SJCRH30 (cell line): ENCODE measurements around the gene ACTL8. TPM values are rescaled to one million over a fixed set of nuclear protein-coding genes. Genes with fewer than 3 reads are reported as not detected.

Experiments
- DNase-seq, 2 experiments: peaks; one replicate each; pipeline ENCODE4 v3.0.0-alpha.2; 2015 to 2020
- H3K27ac ChIP-seq: fragments of 250-450 bp; sonication (Bioruptor Pico); 2 replicates; pipeline ENCODE4 v1.5.1; 2020; ENCODE audit warnings: mild to moderate bottlenecking, moderate library complexity
- H3K27me3 ChIP-seq: fragments of 250-450 bp; sonication (Bioruptor Pico); 2 replicates; pipeline ENCODE4 v1.5.1; 2020; ENCODE audit warnings: mild to moderate bottlenecking, moderate library complexity
- H3K36me3 ChIP-seq: fragments of 250-450 bp; sonication (Bioruptor Pico); 2 replicates; pipeline ENCODE4 v1.5.1; 2020; ENCODE audit warnings: mild to moderate bottlenecking, moderate library complexity
- H3K4me1 ChIP-seq: fragments of 250-450 bp; sonication (Bioruptor Pico); 2 replicates; pipeline ENCODE4 v1.5.1; 2020; ENCODE audit warnings: mild to moderate bottlenecking, moderate library complexity
- H3K4me3 ChIP-seq: fragments of 250-450 bp; sonication (Bioruptor Pico); 2 replicates; pipeline ENCODE4 v1.5.1; 2020; ENCODE audit warnings: mild to moderate bottlenecking, moderate library complexity
- H3K9me3 ChIP-seq: fragments of 250-450 bp; sonication (Bioruptor Pico); replicated peaks from 2 replicates; pipeline ENCODE4 v1.5.1; 2020; ENCODE audit warnings: mild to moderate bottlenecking, moderate library complexity
- total RNA-seq: library from RNA; depleted of rRNA; stranded (reverse); fragments of >200 nt; shearing (Covaris generic); gene quantifications from 2 replicates; pipeline ENCODE4 v1.2.3, GENCODE V29; 2014

Gene ACTL8
- total RNA-seq, 1 experiment from 2014 or later = 0.08 TPM

GRCh38 chr1:17825273-17826164 is 70.4 kb downstream of the ACTL8 start:
- no peak for DNase-seq
- no peaks in the 10 kb centered on the region for H3K4me1 ChIP-seq
- no peak overlapping the region for H3K27ac ChIP-seq
- H3K27me3 ChIP-seq = 0 out of 2 replicates have a peak, but pooled peaks cover 11% of the 10 kb centered on the region
- H3K4me3 ChIP-seq = no peak overlapping the region
- no peaks in the 10 kb centered on the region for H3K9me3 ChIP-seq
- H3K36me3 ChIP-seq = no peaks in the 10 kb centered on the region

GRCh38 chr1:17826165-17826488 is 71.0 kb downstream of the ACTL8 start:
- Histone ChIP-seq H3K9me3 (no peaks in the 10 kb centered on the region), H3K27me3 (0 out of 2 replicates have a peak, but pooled peaks cover 9% of the 10 kb centered on the region), H3K27ac (no peak overlapping the region), H3K36me3 (no peaks in the 10 kb centered on the region), H3K4me3 (no peak overlapping the region), H3K4me1 (no peaks in the 10 kb centered on the region)
- DNase-seq = peak; percentile 59 to 66

- Histone ChIP-seq H3K36me3 (no peaks in the 10 kb centered on the region), H3K27me3 (peaks cover 13% of the 10 kb centered on the region; the same call in 1 of the 2 replicates), H3K9me3 (no peaks in the 10 kb centered on the region), H3K4me3 (no peak overlapping the region), H3K4me1 (no peaks in the 10 kb centered on the region), H3K27ac (no peak overlapping the region)
- no peak for DNase-seq
Observed at GRCh38 chr1:17828991-17829390, 73.9 kb downstream of the ACTL8 start.

- Histone ChIP-seq H3K27me3 (peaks cover 14% of the 10 kb centered on the region; the same call in 1 of the 2 replicates), H3K4me3 (no peak overlapping the region), H3K4me1 (no peaks in the 10 kb centered on the region), H3K9me3 (no peaks in the 10 kb centered on the region), H3K36me3 (no peaks in the 10 kb centered on the region), H3K27ac (no peak overlapping the region)
- DNase-seq = no peak
Observed at GRCh38 chr1:17829579-17829978, 74.4 kb downstream of the ACTL8 start.

GRCh38 chr1:17831597-17831996 is 76.5 kb downstream of the ACTL8 start:
- Histone ChIP-seq H3K36me3 (no peaks in the 10 kb centered on the region), H3K27me3 (peaks cover 8% of the 10 kb centered on the region; the same call in 1 of the 2 replicates), H3K9me3 (no peaks in the 10 kb centered on the region), H3K27ac (no peak overlapping the region), H3K4me3 (no peak overlapping the region), H3K4me1 (no peaks in the 10 kb centered on the region)
- DNase-seq = peak; percentile 55 to 73

GRCh38 chr1:17833661-17834501 is 78.7 kb downstream of the ACTL8 start:
- Histone ChIP-seq H3K27ac (no peak overlapping the region), H3K36me3 (no peaks in the 10 kb centered on the region), H3K27me3 (peaks cover 18% of the 10 kb centered on the region), H3K9me3 (no peaks in the 10 kb centered on the region), H3K4me1 (no peaks in the 10 kb centered on the region), H3K4me3 (no peak overlapping the region)
- DNase-seq = no peak

- no peak for DNase-seq
- Histone ChIP-seq H3K36me3 (no peaks in the 10 kb centered on the region), H3K9me3 (no peaks in the 10 kb centered on the region), H3K27ac (no peak overlapping the region), H3K4me3 (no peak overlapping the region), H3K27me3 (peaks cover 18% of the 10 kb centered on the region), H3K4me1 (no peaks in the 10 kb centered on the region)
Observed at GRCh38 chr1:17834561-17835100, 79.5 kb downstream of the ACTL8 start.

GRCh38 chr1:17837233-17838030 is 82.3 kb downstream of the ACTL8 start:
- no peaks in the 10 kb centered on the region for H3K9me3 ChIP-seq
- no peaks in the 10 kb centered on the region for H3K36me3 ChIP-seq
- DNase-seq = no peak
- H3K4me1 ChIP-seq = no peaks in the 10 kb centered on the region
- no peak overlapping the region for H3K4me3 ChIP-seq
- H3K27me3 ChIP-seq = peaks cover 25% of the 10 kb centered on the region
- H3K27ac ChIP-seq = no peak overlapping the region

GRCh38 chr1:17839641-17840196 is 84.6 kb downstream of the ACTL8 start:
- Histone ChIP-seq H3K36me3 (no peaks in the 10 kb centered on the region), H3K27ac (no peak overlapping the region), H3K27me3 (peaks cover 19% of the 10 kb centered on the region), H3K4me1 (no peaks in the 10 kb centered on the region), H3K4me3 (no peak overlapping the region), H3K9me3 (no peaks in the 10 kb centered on the region)
- DNase-seq = no peak

- peaks cover 21% of the 10 kb centered on the region for H3K27me3 ChIP-seq
- no peaks in the 10 kb centered on the region for H3K36me3 ChIP-seq
- H3K27ac ChIP-seq = no peak overlapping the region
- H3K4me1 ChIP-seq = no peaks in the 10 kb centered on the region
- no peak for DNase-seq
- H3K9me3 ChIP-seq = no peaks in the 10 kb centered on the region
- no peak overlapping the region for H3K4me3 ChIP-seq
Observed at GRCh38 chr1:17841944-17842343, 86.8 kb downstream of the ACTL8 start.

- H3K9me3 ChIP-seq = no peaks in the 10 kb centered on the region
- H3K4me3 ChIP-seq = no peak overlapping the region
- H3K27me3 ChIP-seq = peaks cover 21% of the 10 kb centered on the region
- no peak for DNase-seq
- no peaks in the 10 kb centered on the region for H3K4me1 ChIP-seq
- no peaks in the 10 kb centered on the region for H3K36me3 ChIP-seq
- H3K27ac ChIP-seq = no peak overlapping the region
Observed at GRCh38 chr1:17842686-17843085, 87.6 kb downstream of the ACTL8 start.

- no peak for DNase-seq
- Histone ChIP-seq H3K4me1 (no peaks in the 10 kb centered on the region), H3K4me3 (no peak overlapping the region), H3K36me3 (no peaks in the 10 kb centered on the region), H3K9me3 (no peaks in the 10 kb centered on the region), H3K27ac (no peak overlapping the region), H3K27me3 (peaks cover 11% of the 10 kb centered on the region; the same call in 1 of the 2 replicates)
Observed at GRCh38 chr1:17844185-17844826, 89.2 kb downstream of the ACTL8 start.

GRCh38 chr1:17845583-17845982 is 90.5 kb downstream of the ACTL8 start:
- no peak for DNase-seq
- no peaks in the 10 kb centered on the region for H3K4me1 ChIP-seq
- H3K27ac ChIP-seq = no peak overlapping the region
- H3K36me3 ChIP-seq = no peaks in the 10 kb centered on the region
- H3K4me3 ChIP-seq = no peak overlapping the region
- no peaks in the 10 kb centered on the region for H3K9me3 ChIP-seq
- H3K27me3 ChIP-seq = peaks cover 11% of the 10 kb centered on the region; the same call in 1 of the 2 replicates

- DNase-seq = no peak
- Histone ChIP-seq H3K27ac (no peak overlapping the region), H3K36me3 (no peaks in the 10 kb centered on the region), H3K4me3 (no peak overlapping the region), H3K27me3 (peaks cover 15% of the 10 kb centered on the region; the same call in 1 of the 2 replicates), H3K4me1 (no peaks in the 10 kb centered on the region), H3K9me3 (no peaks in the 10 kb centered on the region)
Observed at GRCh38 chr1:17846341-17846740, 91.2 kb downstream of the ACTL8 start.
